Activated CD8-positive, alpha-beta memory T cell treated with anti-CD3 and anti-CD28 coated beads, Interleukin-2, amount 50 U/mL, for 24 hours (primary cell): ENCODE results near the gene NUP62.

Experiments used
- DNase-seq: peaks from one replicate; pipeline ENCODE4 v3.0.0-alpha.2; 2020; ENCODE audit errors: extremely low read depth

The NUP62 gene

GRCh38 chr19:49881186-49881585 lies 48.1 kb downstream of the NUP62 start:
- DNase-seq, result no peak

GRCh38 chr19:49880162-49880869 lies 49.0 kb downstream of the NUP62 start:
- DNase-seq, result no peak

- DNase-seq, result no peak
These were observed 49.9 kb downstream of the NUP62 start for GRCh38 chr19:49879243-49879963.

GRCh38 chr19:49878744-49879070 lies 50.6 kb downstream of the NUP62 start:
- no peak for DNase-seq

GRCh38 chr19:49877879-49878743 lies 51.2 kb downstream of the NUP62 start:
- peak; percentile 97 for DNase-seq

GRCh38 chr19:49877020-49877878 lies 52.1 kb downstream of the NUP62 start, which contains the start of the genes AKT1S1 and TBC1D17:
Gene AKT1S1 (minus strand): TSS chr19:49877355. CDS start chr19:49873295, 4,060 bp downstream.
Gene TBC1D17 (plus strand): TSS chr19:49877702. CDS start chr19:49877724, 22 bp downstream.
- DNase-seq, result peak; percentile 98

- peak; percentile 91 for DNase-seq
These were observed 52.8 kb downstream of the NUP62 start for GRCh38 chr19:49876422-49877019.

GRCh38 chr19:49875857-49876421 lies 53.4 kb downstream of the NUP62 start:
- DNase-seq, result no peak

GRCh38 chr19:49875177-49875576 lies 54.1 kb downstream of the NUP62 start:
- DNase-seq, result no peak

- DNase-seq, result no peak
These were observed 54.7 kb downstream of the NUP62 start for GRCh38 chr19:49874503-49875157.

GRCh38 chr19:49873834-49874233 lies 55.5 kb downstream of the NUP62 start:
- no peak for DNase-seq

- no peak for DNase-seq
These were observed 56.2 kb downstream of the NUP62 start for GRCh38 chr19:49873129-49873521.

- DNase-seq, result no peak
These were observed 56.8 kb downstream of the NUP62 start for GRCh38 chr19:49872245-49873128.

- DNase-seq, result no peak
These were observed 57.8 kb downstream of the NUP62 start for GRCh38 chr19:49871349-49871985.

- DNase-seq, result no peak
These were observed 58.9 kb downstream of the NUP62 start for GRCh38 chr19:49870309-49870901.

- peak; percentile 83 for DNase-seq
These were observed 59.6 kb downstream of the NUP62 start for GRCh38 chr19:49869484-49870308.

GRCh38 chr19:49869009-49869483 lies 60.3 kb downstream of the NUP62 start:
- DNase-seq, result no peak
